Endothelial cell of umbilical vein (primary cell): Measurements from ENCODE around the gene RBM28. TPM values are rescaled to one million over a fixed set of nuclear protein-coding genes. Genes with fewer than 3 reads are reported as not detected.

Experiments
- BruUV-seq: library from RNA; stranded (reverse); fragments of 400-500 nt; replicated peaks from 2 replicates; lab custom pipeline; 2021; lab: Mats Ljungman, UMichigan
- CTCF ChIA-PET: fragments of 300-600, 350-600 bp; sonication (Branson Sonifier 250); formaldehyde crosslinking; loops from one replicate; lab custom pipeline; 2021; ENCODE audit warnings: antibody characterized with exemption, inconsistent platforms; lab: Charles Lee
- POLR2A ChIA-PET: fragments of 300-600, 350-600 bp; sonication (Branson Sonifier 250); formaldehyde crosslinking; loops from one replicate; lab custom pipeline; 2021; ENCODE audit warnings: antibody characterized with exemption, inconsistent platforms; lab: Charles Lee
- DNase-seq: peaks from one replicate; pipeline ENCODE4 v3.0.0-alpha.2; 2011; ENCODE audit warnings: low read depth, low spot score
- FAIRE-seq: peaks from 2 replicates; lab custom pipeline; 2011; peaks lifted over from hg19 to GRCh38; lab: Jason Lieb, UNC
- H2AFZ ChIP-seq: 2 replicates; pipeline ENCODE4 v1.6.0; 2012; ENCODE audit warnings: low read depth, low read length, control low read depth, inconsistent platforms
- H3K27ac ChIP-seq: 2 replicates; pipeline ENCODE4 v1.5.1; 2011; ENCODE audit warnings: low read depth, mild to moderate bottlenecking, control low read depth, low read length, moderate library complexity; ENCODE audit not compliant: insufficient read depth
- H3K27me3 ChIP-seq, 2 experiments: 2 replicates each; pipeline versions ENCODE4 v1.6.0 to v1.6.1; 2011; ENCODE audit warnings: low read length in 2 of 2, mixed read lengths in 1 of 2; ENCODE audit not compliant: control insufficient read depth in 2 of 2, insufficient read depth in 2 of 2
- H3K36me3 ChIP-seq, 2 experiments: 2 replicates in 1 of 2; 3 replicates in 1 of 2; pipeline ENCODE4 v1.5.1; 2011; ENCODE audit warnings: low read length in 2 of 2, mild to moderate bottlenecking in 1 of 2, moderate library complexity in 1 of 2; ENCODE audit not compliant: control insufficient read depth in 2 of 2, insufficient read depth in 2 of 2; ENCODE audit errors: extremely low read depth in 1 of 2
- H3K4me1 ChIP-seq: 3 replicates; pipeline ENCODE4 v1.5.1; 2011; ENCODE audit warnings: mild to moderate bottlenecking, low read length; ENCODE audit not compliant: control insufficient read depth, insufficient read depth; ENCODE audit errors: extremely low read depth
- H3K4me2 ChIP-seq: 2 replicates; pipeline ENCODE4 v1.6.1; 2011; ENCODE audit warnings: low read length, control low read depth, mixed read lengths; ENCODE audit not compliant: insufficient read depth
- H3K4me3 ChIP-seq, 3 experiments: fragments of 200-600 bp in 1 of 3; sonication (generic), shearing (Covaris generic) in 1 of 3; replicated peaks in 1 of 3; 2 replicates each; pipeline ENCODE4 v1.5.1; 2011 to 2016; ENCODE audit warnings: control low read depth in 3 of 3, low read length in 3 of 3, mild to moderate bottlenecking in 2 of 3, inconsistent platforms in 1 of 3, low read depth in 1 of 3, moderate library complexity in 1 of 3; ENCODE audit not compliant: insufficient read depth in 1 of 3
- H3K79me2 ChIP-seq: 2 replicates; pipeline ENCODE4 v1.6.0; 2012; ENCODE audit warnings: low read length, inconsistent platforms; ENCODE audit not compliant: control insufficient read depth, insufficient read depth
- H3K9ac ChIP-seq: replicated peaks from 2 replicates; pipeline ENCODE3; 2011; ENCODE audit warnings: low read length, control low read depth; ENCODE audit not compliant: insufficient read depth; ENCODE audit errors: extremely low read depth
- H3K9me1 ChIP-seq: replicated peaks from 3 replicates; pipeline ENCODE4 v1.6.0; 2011; ENCODE audit warnings: mild to moderate bottlenecking, low read length; ENCODE audit not compliant: control insufficient read depth, insufficient read depth; ENCODE audit errors: extremely low read depth
- H3K9me3 ChIP-seq: replicated peaks from 2 replicates; pipeline ENCODE4 v1.5.1; 2012; ENCODE audit warnings: low read length, inconsistent platforms; ENCODE audit not compliant: control insufficient read depth, insufficient read depth
- H4K20me1 ChIP-seq: replicated peaks from 2 replicates; pipeline ENCODE3; 2011; ENCODE audit warnings: mild to moderate bottlenecking, low read length; ENCODE audit not compliant: control insufficient read depth, insufficient read depth; ENCODE audit errors: extremely low read depth
- CTCF ChIP-seq, 2 donors: IDR thresholded peaks; 1 replicate in 1 of 2; 2 replicates in 1 of 2; pipeline ENCODE4 v1.5.1; 2011; ENCODE audit warnings: low read length in 2 of 2, mild to moderate bottlenecking in 2 of 2, moderate library complexity in 2 of 2, control low read depth in 1 of 2, inconsistent platforms in 1 of 2, low read depth in 1 of 2; ENCODE audit not compliant: insufficient read depth in 1 of 2; ENCODE audit errors: extremely low read depth in 1 of 2
- EZH2 ChIP-seq: IDR thresholded peaks from 2 replicates; pipeline ENCODE4 v1.6.1; 2012; ENCODE audit warnings: borderline replicate concordance, low read depth, mild to moderate bottlenecking, moderate library complexity, low read length, inconsistent platforms; ENCODE audit not compliant: severe bottlenecking
- GATA2 ChIP-seq: IDR thresholded peaks from 2 replicates; pipeline ENCODE4 v1.7.0; 2011; ENCODE audit warnings: low read depth, mild to moderate bottlenecking, moderate library complexity, mixed read lengths, low read length; ENCODE audit not compliant: insufficient read length, insufficient read depth
- dilution Hi-C: fragments of 300-500 bp; cut with MboI; formaldehyde crosslinking; loops from one replicate; pipeline ENCODE4 v1.15.0; 2019; ENCODE audit warnings: low sequenced_read_pairs; ENCODE audit not compliant: extremely low pct_ligation_motif_present
- intact Hi-C: fragments of 100-400 bp; cut with micrococcal nuclease; formaldehyde crosslinking; loops from one replicate; pipeline ENCODE4 v1.10.0; 2022
- polyA plus RNA-seq, 4 experiments: library from polyadenylated mRNA; depleted of rRNA in 3 of 4; stranded (reverse) in 3 of 4; unstranded in 1 of 4; fragments of >200 nt; gene quantifications; 2 replicates each; pipeline versions ENCODE4 v1.2.1 to v1.2.3, GENCODE V29; 2011 to 2012; ENCODE audit warnings: missing spikeins in 1 of 4
- total RNA-seq: library from RNA; stranded (reverse); gene quantifications from 2 replicates; pipeline ENCODE4 v1.2.3, GENCODE V29; 2021

RBM28 gene
- total and polyA plus RNA-seq, 2 donors (not counting 3 experiments of a cell fraction or from before 2014, with no cell fraction given): 11.6 to 58.7 TPM

GRCh38 chr7:128383776-128384175 is 40.1 kb upstream of the RBM28 start:
- intact Hi-C loops: no loop called here
- Histone ChIP-seq H3K4me3 (no peak overlapping the region), H3K4me2 (no peak overlapping the region), H3K79me2 (no peaks in the 10 kb centered on the region), H3K9me3 (no peaks in the 10 kb centered on the region), H4K20me1 (no peaks in the 10 kb centered on the region), H2AFZ (no peak overlapping the region), H3K27ac (no peak overlapping the region), H3K4me1 (no peaks in the 10 kb centered on the region), H3K9me1 (no peaks in the 10 kb centered on the region), H3K27me3 (peaks cover 0 to 2% of the 10 kb centered on the region in 2 experiments), H3K9ac (no peak overlapping the region), H3K36me3 (no peaks in the 10 kb centered on the region)
- BruUV-seq: no TSS peak
- FAIRE-seq (no peak), DNase-seq (no peak)
- ChIA-PET CTCF (interaction anchor here (1.6 to 20.6 kb wide), 2 partner anchors 10 to 32 kb away, joined by 5 to 778 read pairs; partner anchors contain the start of gene RBM28), POLR2A (no interaction called here)
- TF ChIP-seq EZH2: no peak
- TF ChIP-seq CTCF (IDR thresholded peaks at IDR 0.05; ENCODE audit: extremely low read depth in 1 of 2, insufficient read depth in 1 of 2, low read depth in 1 of 2, low read length in 2 of 2): no peak
- dilution Hi-C loops: no loop called here

- DNase-seq (no peak), FAIRE-seq (peak; percentile 8)
- Histone ChIP-seq H2AFZ (no peak overlapping the region), H3K36me3 (no peaks in the 10 kb centered on the region), H3K4me2 (no peak overlapping the region), H3K4me1 (no peaks in the 10 kb centered on the region), H3K9ac (no peak overlapping the region), H3K9me1 (no peaks in the 10 kb centered on the region), H4K20me1 (no peaks in the 10 kb centered on the region), H3K79me2 (no peaks in the 10 kb centered on the region), H3K27me3 (no peaks in the 10 kb centered on the region), H3K9me3 (no peaks in the 10 kb centered on the region), H3K4me3 (no peak overlapping the region), H3K27ac (no peak overlapping the region)
- intact Hi-C loops: no loop called here
- CTCF ChIA-PET: interaction anchor here (0.7 to 20.6 kb wide), 7 partner anchors 9 to 80 kb away, joined by 3 to 778 read pairs (median 4); partner anchors contain the start of gene RBM28
- no TSS peak for BruUV-seq
- TF ChIP-seq CTCF (IDR thresholded peaks at IDR 0.05; ENCODE audit: extremely low read depth in 1 of 2, insufficient read depth in 1 of 2, low read depth in 1 of 2, low read length in 2 of 2) (peak; percentile 64 to 73), GATA2 (no peak)
- dilution Hi-C loops: no loop called here
- POLR2A ChIA-PET: no interaction called here
Observed at GRCh38 chr7:128381161-128381821, 37.6 kb upstream of the RBM28 start.
